GM21529 (cell line): ENCODE data around the gene HYCC1.
"Not testable (repeated sequence)": the region's sequence is repeated elsewhere in the genome, so short reads cannot be mapped to it uniquely, and the experiment has no call there.

ENCODE experiments used
- ATAC-seq: cut with Tn5 transposase; IDR thresholded peaks from one replicate; pipeline ENCODE4 v1.9.1; 2021; ENCODE audit not compliant: unreplicated experiment

Gene HYCC1

GRCh38 chr7:22989643-22990587 lies 24.0 kb downstream of the HYCC1 start:
- ATAC-seq, result no peak

DNA sequence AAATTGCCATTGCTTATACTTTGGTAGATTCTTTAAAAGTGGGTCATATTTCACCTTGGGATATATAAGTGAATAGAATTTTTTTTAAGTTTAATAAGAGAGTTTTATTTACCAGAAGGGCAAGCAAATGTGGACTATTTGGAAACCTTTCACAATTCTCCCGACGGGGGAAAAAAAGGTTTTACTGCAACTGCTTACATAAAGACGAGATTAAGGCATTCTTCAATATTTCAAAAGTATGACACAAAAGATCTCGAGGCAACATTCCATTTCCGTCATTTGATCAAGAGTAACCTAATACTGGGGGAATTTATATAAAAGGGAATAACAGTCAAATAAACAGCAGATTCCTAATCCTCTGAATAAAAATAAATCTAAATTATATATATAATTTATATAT lies 28.5 kb downstream of the HYCC1 start:
- ATAC-seq, result no peak

- no peak for ATAC-seq
Observed at GRCh38 chr7:22983257-22983855, 30.6 kb downstream of the HYCC1 start.

DNA sequence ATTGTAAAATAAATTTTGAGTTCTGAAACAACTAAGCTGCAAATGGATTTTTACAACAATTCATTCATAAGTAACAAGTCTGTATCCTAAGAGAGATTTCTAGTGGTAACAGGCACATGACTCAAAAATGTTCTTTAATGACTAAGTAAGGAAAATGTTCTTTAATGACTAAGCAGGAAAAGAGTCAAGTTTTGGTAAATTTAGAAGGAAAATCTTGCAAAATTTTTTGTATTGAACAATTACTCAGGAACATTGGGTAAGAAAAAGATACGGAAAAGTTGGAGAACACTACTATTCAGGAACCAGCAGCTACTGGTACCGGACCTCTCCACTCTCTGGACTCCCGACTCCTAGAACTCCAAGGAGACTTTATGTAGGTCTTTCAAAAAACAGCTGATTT lies 33.5 kb downstream of the HYCC1 start:
- no peak for ATAC-seq

DNA sequence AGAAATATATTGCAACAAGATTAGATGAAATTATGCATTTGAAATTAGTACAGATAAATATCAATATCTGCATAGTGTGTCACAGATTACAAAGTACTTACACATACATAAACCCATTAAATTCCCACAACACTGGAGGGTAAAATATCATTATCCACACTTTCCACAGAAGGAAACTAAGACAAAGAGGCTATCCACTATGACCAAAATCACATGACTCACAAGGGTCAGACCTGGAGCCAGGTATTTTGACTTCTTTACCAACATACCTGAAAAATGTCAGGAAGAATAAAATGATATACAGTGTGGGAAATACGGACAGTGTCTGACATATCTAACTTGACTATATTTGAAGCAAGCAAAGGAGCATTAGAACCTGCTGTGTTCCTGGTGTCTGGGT lies 34.1 kb downstream of the HYCC1 start:
- ATAC-seq, result no peak

DNA sequence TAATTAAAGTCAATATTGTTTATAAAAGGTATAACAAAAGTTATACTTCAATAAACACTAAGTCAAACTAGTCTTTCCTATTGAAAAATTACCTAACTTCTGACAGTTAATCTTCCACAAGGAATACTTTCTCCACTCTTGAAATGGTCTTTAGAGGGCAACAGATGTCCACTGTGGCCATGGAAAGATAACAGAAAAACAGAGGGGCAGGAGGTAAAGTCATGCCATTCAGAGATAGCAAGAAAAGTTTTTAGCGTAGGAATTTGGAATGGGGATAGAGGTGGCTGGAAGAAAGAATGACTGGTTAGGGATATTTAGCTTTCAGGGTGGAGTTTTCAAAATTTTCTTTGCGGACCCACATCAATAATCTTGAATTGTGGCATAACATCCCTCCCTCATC lies 34.7 kb downstream of the HYCC1 start:
- no peak for ATAC-seq

DNA sequence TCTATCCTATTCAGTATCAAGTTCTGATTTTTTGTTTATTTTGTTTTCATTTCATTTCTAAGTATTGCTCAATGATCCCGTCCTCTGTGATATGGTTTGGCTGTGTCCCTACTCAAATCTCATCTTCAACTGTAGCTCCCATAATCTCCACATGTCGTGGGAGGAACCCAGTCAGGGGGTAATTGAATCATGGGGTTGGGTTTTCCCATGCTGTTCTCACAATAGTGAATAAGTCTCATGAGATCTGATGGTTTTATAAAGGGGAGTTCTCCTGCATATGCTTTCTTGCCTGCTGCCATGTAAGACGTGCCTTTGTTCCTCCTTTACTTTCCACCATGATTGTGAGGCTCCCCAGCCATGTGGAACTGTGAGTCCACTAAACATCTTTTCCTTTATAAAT lies 39.3 kb downstream of the HYCC1 start:
- ATAC-seq, result not testable (repeated sequence)

- no peak for ATAC-seq
Observed at GRCh38 chr7:22972207-22972606, 41.7 kb downstream of the HYCC1 start.

DNA sequence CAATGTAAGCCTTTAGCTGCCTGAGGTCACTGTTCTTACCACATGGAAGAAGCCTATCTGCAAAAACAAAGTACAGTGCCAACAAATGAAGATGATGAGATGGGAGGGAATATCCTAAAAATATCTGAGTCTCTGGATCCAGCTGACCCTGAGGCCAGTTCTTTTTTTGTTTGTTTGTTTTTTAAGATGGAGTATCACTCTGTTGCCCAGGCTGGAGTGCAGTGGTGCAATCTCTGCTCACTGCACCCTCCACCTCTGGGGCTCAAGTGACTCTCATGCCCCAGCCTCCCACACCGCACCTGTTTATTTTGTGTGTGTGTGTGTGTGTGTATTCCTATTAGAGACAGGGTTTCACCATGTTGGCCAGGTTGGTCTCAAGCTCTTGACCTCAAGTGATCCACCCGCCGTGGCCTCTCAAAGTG lies 44.9 kb downstream of the HYCC1 start:
- no peak for ATAC-seq
